OCI-LY1 (cell line): ENCODE data around the gene MAP7.

Source experiments
- CTCF ChIP-seq: fragments of 200-600 bp; sonication (generic), shearing (Covaris generic); IDR thresholded peaks from 2 replicates; pipeline ENCODE4 v1.5.1; 2017; ENCODE audit warnings: mild to moderate bottlenecking, antibody characterized with exemption, low read length, moderate library complexity, mixed read lengths
- EZH2 ChIP-seq: fragments of 200-600 bp; sonication (generic), shearing (Covaris generic); IDR thresholded peaks from 2 replicates; pipeline ENCODE4 v1.8.0; 2017; ENCODE audit warnings: borderline replicate concordance, mixed run types, mild to moderate bottlenecking, antibody characterized with exemption, low read length, moderate library complexity, mixed read lengths

- TF ChIP-seq CTCF (no peak), EZH2 (no peak)
These were observed 81.5 kb downstream of the MAP7 start for GRCh38 chr6:136468711-136469110.
